ENCODE results near the gene CHAD. TPM values are rescaled to one million over a fixed set of nuclear protein-coding genes. Genes with fewer than 3 reads are reported as not detected.

CHAD gene
- total RNA-seq, 1 experiment from 2014 or later, result not detected

GRCh38 chr17:50466371-50467113 is 2.1 kb downstream of the CHAD start:
- no peak overlapping the region for H3K27ac ChIP-seq (ENCODE audit: low read length)
- no peak overlapping the region for H3K4me3 ChIP-seq (ENCODE audit: low read depth in 2 of 2, low read length in 2 of 2)
- BruUV-seq (replicated peaks), result no TSS peak
- ChIA-PET CTCF (no interaction called here), POLR2A (no interaction called here)
- intact Hi-C loops (cut with micrococcal nuclease; ENCODE audit: unreplicated experiment), result no loop called here
- TF ChIP-seq REST (IDR thresholded peaks at IDR 0.05; ENCODE audit: insufficient read depth in 1 of 2, low read depth in 2 of 2, low read length in 1 of 2) (no peak), CTCF (IDR thresholded peaks at IDR 0.05) (no peak), POLR2AphosphoS5 (IDR thresholded peaks at IDR 0.05; ENCODE audit: low read depth, low read length) (no peak), TCF7L2 (IDR thresholded peaks at IDR 0.05; ENCODE audit: low read depth, low read length) (no peak)
- DNase-seq (ENCODE audit: low read depth, low spot score) (no peak), ATAC-seq (no peak)
- no peaks in the 10 kb centered on the region for H3K9me3 ChIP-seq (ENCODE audit: control insufficient read depth, insufficient read depth, low read depth, low read length)
- H3K27me3 ChIP-seq (ENCODE audit: control insufficient read depth, insufficient read depth, low read length), result no peaks in the 10 kb centered on the region
- H3K36me3 ChIP-seq (ENCODE audit: control insufficient read depth, insufficient read depth, low read length), result no peaks in the 10 kb centered on the region
- no peaks in the 10 kb centered on the region; the same call in 1 of the 2 replicates for H3K4me1 ChIP-seq (ENCODE audit: control insufficient read depth, insufficient read depth, low read length)
- in situ Hi-C loops (cut with HindIII; ENCODE audit: low pct_unique_long_range_greater_than_20kb, low sequenced_read_pairs), result no loop called here

GRCh38 chr17:50465635-50466034 is 3.0 kb downstream of the CHAD start:
- ATAC-seq (no peak), DNase-seq (ENCODE audit: low read depth, low spot score) (no peak)
- TF ChIP-seq POLR2AphosphoS5 (IDR thresholded peaks at IDR 0.05; ENCODE audit: low read depth, low read length) (no peak), SIN3A (IDR thresholded peaks at IDR 0.05; ENCODE audit: borderline replicate concordance, insufficient read depth, low read depth, low read length) (no peak), CTCF (IDR thresholded peaks at IDR 0.05) (no peak), TCF7L2 (IDR thresholded peaks at IDR 0.05; ENCODE audit: low read depth, low read length) (no peak), REST (IDR thresholded peaks at IDR 0.05; ENCODE audit: insufficient read depth in 1 of 2, low read depth in 2 of 2, low read length in 1 of 2) (no peak)
- Histone ChIP-seq H3K9me3 (ENCODE audit: control insufficient read depth, insufficient read depth, low read depth, low read length) (no peaks in the 10 kb centered on the region), H3K27me3 (ENCODE audit: control insufficient read depth, insufficient read depth, low read length) (no peaks in the 10 kb centered on the region), H3K4me3 (ENCODE audit: low read depth in 2 of 2, low read length in 2 of 2) (no peak overlapping the region), H3K4me1 (ENCODE audit: control insufficient read depth, insufficient read depth, low read length) (no peaks in the 10 kb centered on the region; the same call in 1 of the 2 replicates), H3K27ac (ENCODE audit: low read length) (no peak overlapping the region), H3K36me3 (ENCODE audit: control insufficient read depth, insufficient read depth, low read length) (no peaks in the 10 kb centered on the region)
- ChIA-PET POLR2A (no interaction called here), CTCF (no interaction called here)
- no TSS peak for BruUV-seq (replicated peaks)
- in situ Hi-C loops (cut with HindIII; ENCODE audit: low pct_unique_long_range_greater_than_20kb, low sequenced_read_pairs) (no loop called here), intact Hi-C loops (cut with micrococcal nuclease; ENCODE audit: unreplicated experiment) (no loop called here)

Measured in Panc1 (cell line).